MCF 10A (cell line): ENCODE data around the gene VAMP4. TPM values are rescaled to one million over a fixed set of nuclear protein-coding genes. Genes with fewer than 3 reads are reported as not detected.

Experiments used
- BruUV-seq: library from RNA; stranded (reverse); fragments of 400-500 nt; replicated peaks from 2 replicates; lab custom pipeline; 2021; lab: Mats Ljungman, UMichigan
- CTCF ChIA-PET: fragments of 300-600 bp; sonication (Branson Sonifier 250); formaldehyde crosslinking; extraction: SDS; loops from one replicate; lab custom pipeline; 2021; ENCODE audit warnings: antibody characterized with exemption, inconsistent platforms; lab: Yijun Ruan, JAX
- POLR2A ChIA-PET: fragments of 300-600, 350-650 bp; sonication (Branson Sonifier 250); formaldehyde crosslinking; extraction: SDS; loops from one replicate; lab custom pipeline; 2020; ENCODE audit warnings: antibody characterized with exemption, inconsistent platforms; lab: Yijun Ruan, JAX
- DNase-seq: peaks from one replicate; pipeline ENCODE4 v3.0.0-alpha.2; 2018; ENCODE audit not compliant: unreplicated experiment
- H3K27ac Mint-ChIP-seq: one replicate; pipeline ENCODE4 v1.8.0; 2022; ENCODE audit warnings: mild to moderate bottlenecking, low read depth, mixed read lengths; ENCODE audit not compliant: unreplicated experiment
- H3K27me3 Mint-ChIP-seq: one replicate; pipeline ENCODE4 v1.8.0; 2022; ENCODE audit warnings: mixed read lengths; ENCODE audit not compliant: insufficient read depth, unreplicated experiment
- H3K36me3 Mint-ChIP-seq: one replicate; pipeline ENCODE4 v1.8.0; 2022; ENCODE audit warnings: mild to moderate bottlenecking, moderate library complexity, mixed read lengths; ENCODE audit not compliant: insufficient read depth, unreplicated experiment
- H3K4me1 Mint-ChIP-seq: one replicate; pipeline ENCODE4 v1.8.0; 2022; ENCODE audit warnings: mixed read lengths; ENCODE audit not compliant: insufficient read depth, unreplicated experiment
- H3K4me3 Mint-ChIP-seq: one replicate; pipeline ENCODE4 v1.8.0; 2022; ENCODE audit warnings: mild to moderate bottlenecking, moderate library complexity, mixed read lengths; ENCODE audit not compliant: unreplicated experiment
- H3K9me3 Mint-ChIP-seq: one replicate; pipeline ENCODE4 v1.8.0; 2022; ENCODE audit warnings: mixed read lengths; ENCODE audit not compliant: unreplicated experiment
- intact Hi-C: fragments of 100-400 bp; cut with micrococcal nuclease; formaldehyde crosslinking; loops from 2 replicates; pipeline ENCODE4 v1.14.1; 2022
- total RNA-seq: library from RNA; stranded (reverse); gene quantifications from 2 replicates; pipeline ENCODE4 v1.2.3, GENCODE V29; 2022
- TF ChIP-seq, protein P1 (sequence below): fragments of 200-600 bp; IDR thresholded peaks from one replicate; pipeline ENCODE4 v1.8.0; 2022; ENCODE audit warnings: antibody characterized with exemption, mild to moderate bottlenecking; ENCODE audit not compliant: unreplicated experiment

The VAMP4 gene
- total RNA-seq, 1 experiment from 2014 or later = 20.2 TPM

DNA sequence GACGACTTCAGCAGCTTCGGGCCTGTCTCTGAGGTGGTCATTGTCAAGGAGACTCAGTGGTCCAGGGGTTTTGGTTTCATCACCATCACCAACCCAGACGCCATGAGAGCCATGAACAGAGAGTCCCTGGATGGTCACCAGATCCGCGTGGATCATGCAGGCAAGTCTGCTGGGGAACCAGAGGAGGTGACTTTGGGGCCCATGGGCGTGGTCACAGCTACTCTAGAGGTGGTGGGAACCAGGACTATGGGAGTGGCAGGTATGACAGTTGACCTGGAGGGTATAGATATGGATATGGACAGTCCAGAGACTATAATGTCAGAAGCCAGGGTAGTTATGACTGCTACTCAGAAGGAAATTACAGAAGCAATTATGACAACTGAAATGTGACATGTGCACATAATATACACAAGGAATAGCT lies 20.3 kb upstream of the VAMP4 start:
- Mint-ChIP-seq H3K36me3 (no peaks in the 10 kb centered on the region), H3K27ac (no peak overlapping the region), H3K9me3 (no peaks in the 10 kb centered on the region), H3K4me3 (no peak overlapping the region), H3K27me3 (no peaks in the 10 kb centered on the region), H3K4me1 (no peaks in the 10 kb centered on the region)
- BruUV-seq = no TSS peak
- ChIA-PET CTCF (interaction anchor here (0.6 to 1.1 kb wide), 4 partner anchors 38 to 222 kb away, joined by 3 read pairs; no protein-coding TSS in a partner anchor), POLR2A (interaction anchor here (1.1 to 5.4 kb wide), 2 partner anchors 19 to 20 kb away, joined by 4 to 42 read pairs; partner anchors contain the start of genes METTL13 and VAMP4)
- intact Hi-C loops = no loop called here
- TF ChIP-seq, protein P1, sequence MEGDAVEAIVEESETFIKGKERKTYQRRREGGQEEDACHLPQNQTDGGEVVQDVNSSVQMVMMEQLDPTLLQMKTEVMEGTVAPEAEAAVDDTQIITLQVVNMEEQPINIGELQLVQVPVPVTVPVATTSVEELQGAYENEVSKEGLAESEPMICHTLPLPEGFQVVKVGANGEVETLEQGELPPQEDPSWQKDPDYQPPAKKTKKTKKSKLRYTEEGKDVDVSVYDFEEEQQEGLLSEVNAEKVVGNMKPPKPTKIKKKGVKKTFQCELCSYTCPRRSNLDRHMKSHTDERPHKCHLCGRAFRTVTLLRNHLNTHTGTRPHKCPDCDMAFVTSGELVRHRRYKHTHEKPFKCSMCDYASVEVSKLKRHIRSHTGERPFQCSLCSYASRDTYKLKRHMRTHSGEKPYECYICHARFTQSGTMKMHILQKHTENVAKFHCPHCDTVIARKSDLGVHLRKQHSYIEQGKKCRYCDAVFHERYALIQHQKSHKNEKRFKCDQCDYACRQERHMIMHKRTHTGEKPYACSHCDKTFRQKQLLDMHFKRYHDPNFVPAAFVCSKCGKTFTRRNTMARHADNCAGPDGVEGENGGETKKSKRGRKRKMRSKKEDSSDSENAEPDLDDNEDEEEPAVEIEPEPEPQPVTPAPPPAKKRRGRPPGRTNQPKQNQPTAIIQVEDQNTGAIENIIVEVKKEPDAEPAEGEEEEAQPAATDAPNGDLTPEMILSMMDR = no peak
- no peak for DNase-seq

DNA sequence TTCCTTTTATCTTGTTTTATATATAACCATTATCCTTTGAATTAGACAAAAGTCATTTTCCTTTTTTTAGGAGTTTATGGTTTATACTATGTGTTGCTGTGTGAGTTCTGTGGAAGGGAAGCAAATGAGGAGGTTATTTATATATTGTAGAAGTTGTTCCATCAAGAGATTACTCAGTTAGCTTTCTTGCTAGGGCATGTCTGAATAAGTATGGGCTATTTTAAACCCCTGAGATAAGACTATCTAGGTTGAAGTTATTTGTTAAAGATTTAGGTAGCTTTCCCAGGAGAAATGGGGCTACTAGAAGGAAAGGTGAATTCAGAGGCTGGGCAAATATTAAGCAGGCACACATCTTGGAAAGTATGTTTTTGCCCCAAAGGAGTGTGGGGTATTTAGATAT lies 16.1 kb upstream of the VAMP4 start:
- peaks cover 19% of the 10 kb centered on the region for H3K9me3 Mint-ChIP-seq
- H3K27me3 Mint-ChIP-seq = no peaks in the 10 kb centered on the region
- DNase-seq = no peak
- H3K4me1 Mint-ChIP-seq = peaks cover 10% of the 10 kb centered on the region
- intact Hi-C loops = no loop called here
- no TSS peak for BruUV-seq
- POLR2A ChIA-PET = interaction anchor here (0.6 to 5.4 kb wide), 4 partner anchors 15 to 23 kb away, joined by 3 to 42 read pairs (median 6); partner anchors contain the start of genes METTL13 and VAMP4
- TF ChIP-seq, protein P1 = no peak
- H3K27ac Mint-ChIP-seq = peak overlapping the region; percentile 16
- H3K4me3 Mint-ChIP-seq = no peak overlapping the region
- CTCF ChIA-PET = interaction anchor here (0.6 to 0.8 kb wide), 2 partner anchors 17 to 984 kb away, joined by 3 to 4 read pairs; no protein-coding TSS in a partner anchor
- H3K36me3 Mint-ChIP-seq = no peaks in the 10 kb centered on the region

DNA sequence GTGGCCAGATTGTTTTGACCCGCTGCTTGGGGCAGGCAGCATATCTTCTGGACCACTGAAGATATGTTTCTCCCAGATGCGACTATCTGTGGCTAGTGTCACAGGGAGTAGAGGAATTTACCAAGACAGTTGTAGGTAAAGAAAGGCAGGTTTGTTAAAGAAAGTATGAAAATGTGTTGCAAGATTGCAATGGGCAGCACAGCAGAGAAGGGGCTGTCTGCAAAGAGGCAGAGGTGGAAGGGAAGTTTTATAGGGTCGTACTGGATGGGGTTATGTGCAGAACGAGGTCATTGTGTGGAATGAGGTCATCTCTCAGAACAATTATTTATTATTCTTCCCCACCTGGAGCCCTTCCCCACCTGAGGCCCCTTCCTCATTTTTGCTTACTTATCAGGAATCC lies 15.0 kb upstream of the VAMP4 start:
- Mint-ChIP-seq H3K27me3 (no peaks in the 10 kb centered on the region), H3K9me3 (peaks cover 19% of the 10 kb centered on the region), H3K4me3 (no peak overlapping the region), H3K36me3 (no peaks in the 10 kb centered on the region), H3K27ac (no peak overlapping the region), H3K4me1 (peaks cover 10% of the 10 kb centered on the region)
- intact Hi-C loops = no loop called here
- DNase-seq = no peak
- TF ChIP-seq, protein P1 = no peak
- POLR2A ChIA-PET = interaction anchor here (2.7 to 3.7 kb wide), 2 partner anchors 14 to 24 kb away, joined by 9 to 87 read pairs; partner anchors contain the start of genes METTL13 and VAMP4
- CTCF ChIA-PET = interaction anchor here (0.9 to 1.6 kb wide), 2 partner anchors 12 to 14 kb away, joined by 3 to 4 read pairs; partner anchors contain the start of gene VAMP4
- BruUV-seq = no TSS peak

DNA sequence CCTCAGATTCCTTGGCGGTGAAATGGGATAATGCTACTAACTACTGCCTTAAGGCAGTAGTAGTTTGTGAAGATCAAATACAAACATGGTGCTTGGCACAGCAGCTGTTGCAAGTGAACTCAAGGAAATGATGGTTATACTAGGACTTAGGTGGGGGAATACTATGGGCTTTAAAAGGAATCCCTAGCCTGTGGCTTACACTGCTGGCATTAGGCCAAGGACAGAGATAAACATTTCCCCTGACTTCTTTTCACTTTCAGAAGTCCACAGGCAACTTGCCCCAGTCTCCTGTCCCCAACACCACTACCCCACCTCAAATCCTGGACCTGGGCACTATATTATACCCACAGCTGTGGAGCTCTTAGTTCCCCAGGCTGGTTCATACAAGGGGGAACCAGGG lies 13.1 kb upstream of the VAMP4 start:
- TF ChIP-seq, protein P1 = no peak
- H3K27me3 Mint-ChIP-seq = no peaks in the 10 kb centered on the region
- CTCF ChIA-PET = interaction anchor here (0.6 to 1.7 kb wide), 10 partner anchors 14 to 768 kb away, joined by 3 to 6 read pairs (median 3); partner anchors contain the start of gene METTL13
- H3K4me1 Mint-ChIP-seq = peaks cover 10% of the 10 kb centered on the region
- intact Hi-C loops = no loop called here
- peak overlapping the region; percentile 80 for H3K27ac Mint-ChIP-seq
- no peak for DNase-seq
- BruUV-seq = no TSS peak
- peaks cover 19% of the 10 kb centered on the region for H3K9me3 Mint-ChIP-seq
- POLR2A ChIA-PET = interaction anchor here (2.7 to 3.7 kb wide), 2 partner anchors 12 to 26 kb away, joined by 29 to 87 read pairs; partner anchors contain the start of genes METTL13 and VAMP4
- no peak overlapping the region for H3K4me3 Mint-ChIP-seq
- no peaks in the 10 kb centered on the region for H3K36me3 Mint-ChIP-seq
